RWPE2 (cell line): ENCODE results near the gene CROCC.

Source experiments
- ATAC-seq: fragments of 200-7000 bp; cut with Tn5 transposase; 3 replicates; pipeline ENCODE4 v1.9.1; 2021; ENCODE audit warnings: low read depth
- DNase-seq: peaks from one replicate; pipeline ENCODE4 v3.0.0-alpha.2; 2020; ENCODE audit warnings: low spot score
- H3K27ac ChIP-seq: fragments of 450-650 bp; 2 replicates; pipeline ENCODE4 v1.5.1; 2017; ENCODE audit warnings: mild to moderate bottlenecking; ENCODE audit not compliant: poor library complexity, severe bottlenecking
- H3K27me3 ChIP-seq: fragments of 250-450 bp; sonication (Bioruptor Pico); 2 replicates; pipeline ENCODE4 v1.5.1; 2021; ENCODE audit warnings: mild to moderate bottlenecking, moderate library complexity; ENCODE audit not compliant: insufficient read depth, poor library complexity, severe bottlenecking
- H3K36me3 ChIP-seq: fragments of 250-450 bp; sonication (Bioruptor Pico); 2 replicates; pipeline ENCODE4 v1.5.1; 2020; ENCODE audit warnings: low read depth, mild to moderate bottlenecking, moderate library complexity
- H3K4me1 ChIP-seq: fragments of 250-450 bp; sonication (Bioruptor Pico); 2 replicates; pipeline ENCODE4 v1.5.1; 2021; ENCODE audit warnings: mild to moderate bottlenecking, moderate library complexity; ENCODE audit not compliant: insufficient read depth, poor library complexity, severe bottlenecking
- H3K4me3 ChIP-seq: fragments of 250-450 bp; sonication (Bioruptor Pico); 2 replicates; pipeline ENCODE4 v1.5.1; 2021; ENCODE audit warnings: mild to moderate bottlenecking, moderate library complexity; ENCODE audit not compliant: severe bottlenecking
- H3K9me3 ChIP-seq: fragments of 250-450 bp; sonication (Bioruptor Pico); 2 replicates; pipeline ENCODE4 v1.5.1; 2021; ENCODE audit warnings: mild to moderate bottlenecking, moderate library complexity; ENCODE audit not compliant: severe bottlenecking
- CTCF ChIP-seq: fragments of 450-650 bp; IDR thresholded peaks from one replicate; pipeline ENCODE4 v1.5.1; 2017; ENCODE audit warnings: mild to moderate bottlenecking, moderate library complexity; ENCODE audit not compliant: poor library complexity, severe bottlenecking

Gene CROCC

GRCh38 chr1:16981269-16981849 is 59.6 kb downstream of the CROCC start:
- Histone ChIP-seq H3K27ac (peak overlapping the region; percentile 73), H3K9me3 (no peaks in the 10 kb centered on the region), H3K27me3 (no peaks in the 10 kb centered on the region), H3K4me1 (peaks cover 13% of the 10 kb centered on the region), H3K4me3 (no peak overlapping the region), H3K36me3 (no peaks in the 10 kb centered on the region)
- TF ChIP-seq CTCF, result no peak
- peak; percentile 74 for ATAC-seq
- DNase-seq, result peak; percentile 87

GRCh38 chr1:16982902-16983301 is 61.2 kb downstream of the CROCC start:
- Histone ChIP-seq H3K9me3 (no peaks in the 10 kb centered on the region), H3K36me3 (no peaks in the 10 kb centered on the region), H3K27me3 (no peaks in the 10 kb centered on the region), H3K4me3 (no peak overlapping the region), H3K4me1 (peaks cover 13% of the 10 kb centered on the region), H3K27ac (no peak overlapping the region)
- no peak for TF ChIP-seq CTCF
- ATAC-seq (no peak), DNase-seq (no peak)

GRCh38 chr1:16983649-16984048 is 61.9 kb downstream of the CROCC start:
- Histone ChIP-seq H3K9me3 (no peaks in the 10 kb centered on the region), H3K4me1 (peaks cover 13% of the 10 kb centered on the region), H3K36me3 (no peaks in the 10 kb centered on the region; the same call in 1 of the 2 replicates), H3K27me3 (no peaks in the 10 kb centered on the region), H3K4me3 (no peak overlapping the region), H3K27ac (peak overlapping the region; percentile 42)
- no peak for TF ChIP-seq CTCF
- DNase-seq, result no peak
- no peak for ATAC-seq

- Histone ChIP-seq H3K27me3 (no peaks in the 10 kb centered on the region), H3K4me3 (no peak overlapping the region), H3K4me1 (peaks cover 13% of the 10 kb centered on the region), H3K27ac (peak overlapping the region; percentile 42), H3K36me3 (no peaks in the 10 kb centered on the region; the same call in 1 of the 2 replicates), H3K9me3 (no peaks in the 10 kb centered on the region)
- ATAC-seq, result peak; percentile 82
- DNase-seq, result peak; percentile 91
- TF ChIP-seq CTCF, result no peak
Observed at GRCh38 chr1:16984717-16985116, 63.0 kb downstream of the CROCC start.

- peaks cover 11% of the 10 kb centered on the region for H3K4me1 ChIP-seq
- H3K27ac ChIP-seq, result no peak overlapping the region
- H3K9me3 ChIP-seq, result no peaks in the 10 kb centered on the region
- no peak for TF ChIP-seq CTCF
- DNase-seq, result peak; percentile 47
- H3K4me3 ChIP-seq, result no peak overlapping the region
- no peak for ATAC-seq
- no peaks in the 10 kb centered on the region; the same call in 1 of the 2 replicates for H3K36me3 ChIP-seq
- no peaks in the 10 kb centered on the region for H3K27me3 ChIP-seq
Observed at GRCh38 chr1:16986113-16986512, 64.4 kb downstream of the CROCC start.
